GM12878 (cell line): ENCODE results near the gene NCF4. TPM values are rescaled to one million over a fixed set of nuclear protein-coding genes. Genes with fewer than 3 reads are reported as not detected.

ENCODE experiments used
- ATAC-seq: fragments of 200-7000 bp; cut with Tn5 transposase; 3 replicates; pipeline ENCODE4 v1.9.1; 2020; ENCODE audit warnings: mild to moderate bottlenecking, moderate library complexity
- BruUV-seq: library from RNA; stranded (reverse); fragments of 400-500 nt; replicated peaks from 2 replicates; lab custom pipeline; 2021; lab: Mats Ljungman, UMichigan
- CTCF ChIA-PET: fragments of 300-600 bp; sonication (Branson Sonifier 250); formaldehyde crosslinking; extraction: SDS; loops from one replicate; lab custom pipeline; 2021; ENCODE audit warnings: inconsistent platforms; lab: Yijun Ruan, JAX
- POLR2A ChIA-PET: fragments of 350-600 bp; formaldehyde crosslinking; extraction: SDS; loops from one replicate; lab custom pipeline; 2021; ENCODE audit warnings: inconsistent platforms; lab: Charles Lee
- RAD21 ChIA-PET: fragments of 300-600 bp; sonication (Branson Sonifier 250); formaldehyde crosslinking; loops from one replicate; lab custom pipeline; 2023; ENCODE audit warnings: antibody characterized with exemption; ENCODE audit not compliant: unreplicated experiment; lab: Charles Lee
- SMC1A ChIA-PET: fragments of 300-600 bp; sonication (Branson Sonifier 250); formaldehyde crosslinking; loops from one replicate; lab custom pipeline; 2023; ENCODE audit not compliant: unreplicated experiment, uncharacterized antibody; lab: Charles Lee
- DNase-seq: peaks from one replicate; pipeline ENCODE4 v3.0.0-alpha.2; 2011; ENCODE audit warnings: low read depth, low spot score
- FAIRE-seq: peaks from 3 replicates; lab custom pipeline; 2011; peaks lifted over from hg19 to GRCh38; lab: Jason Lieb, UNC
- H2AFZ ChIP-seq: 2 replicates; pipeline ENCODE4 v1.6.0; 2011; ENCODE audit warnings: low read depth, low read length, control low read depth; ENCODE audit not compliant: control insufficient read depth
- H3K27ac ChIP-seq: 2 replicates; pipeline ENCODE4 v1.5.1; 2011; ENCODE audit warnings: control low read depth; ENCODE audit not compliant: control insufficient read depth, insufficient read depth
- H3K27me3 ChIP-seq, 2 experiments: replicated peaks in 1 of 2; 2 replicates each; pipeline versions ENCODE4 v1.6.0 to v1.6.1; 2011; ENCODE audit warnings: low read length in 1 of 2; ENCODE audit not compliant: control insufficient read depth in 2 of 2, insufficient read depth in 2 of 2
- H3K36me3 ChIP-seq, 2 experiments: 2 replicates each; pipeline ENCODE4 v1.5.1; 2011; ENCODE audit warnings: low read length in 1 of 2; ENCODE audit not compliant: control insufficient read depth in 2 of 2, insufficient read depth in 2 of 2
- H3K4me1 ChIP-seq: 2 replicates; pipeline ENCODE4 v1.6.1; 2011; ENCODE audit warnings: mild to moderate bottlenecking, low read length, moderate library complexity, mixed read lengths; ENCODE audit not compliant: control insufficient read depth, insufficient read depth
- H3K4me2 ChIP-seq: 2 replicates; pipeline ENCODE4 v1.6.0; 2011; ENCODE audit warnings: control low read depth; ENCODE audit not compliant: control insufficient read depth, insufficient read depth
- H3K4me3 ChIP-seq: fragments of 200-600 bp; sonication (generic); 2 replicates; pipeline ENCODE4 v1.5.1; 2016
- H3K79me2 ChIP-seq: 2 replicates; pipeline ENCODE4 v1.6.0; 2011; ENCODE audit warnings: low read length; ENCODE audit not compliant: control insufficient read depth, insufficient read depth
- H3K9ac ChIP-seq: 2 replicates; pipeline ENCODE4 v1.8.0; 2011; ENCODE audit warnings: low read length, control low read depth, mixed read lengths; ENCODE audit not compliant: control insufficient read depth, insufficient read depth
- H3K9me3 ChIP-seq: replicated peaks from 3 replicates; pipeline ENCODE4 v1.5.1; 2011; ENCODE audit warnings: mild to moderate bottlenecking, low read length; ENCODE audit not compliant: control insufficient read depth, insufficient read depth
- H4K20me1 ChIP-seq: 2 replicates; pipeline ENCODE4 v1.6.0; 2011; ENCODE audit not compliant: control insufficient read depth, insufficient read depth
- IKZF1 ChIP-seq: fragments of 450-650 bp; conservative IDR thresholded peaks from 2 replicates; pipeline ENCODE4 v1.6.1; 2017; ENCODE audit warnings: antibody characterized with exemption, mild to moderate bottlenecking
- NFIC ChIP-seq: IDR thresholded peaks from 2 replicates; pipeline ENCODE4 v1.6.1; 2012; ENCODE audit warnings: low read depth, mild to moderate bottlenecking, inconsistent platforms, low read length, moderate library complexity
- RAD51 ChIP-seq: fragments of 450-650 bp; IDR thresholded peaks from 2 replicates; pipeline ENCODE4 v1.6.1; 2016; ENCODE audit warnings: moderate library complexity, mild to moderate bottlenecking, inconsistent platforms
- RB1 ChIP-seq: fragments of 450-650 bp; formaldehyde crosslinking; IDR thresholded peaks from 2 replicates; pipeline ENCODE4 v1.6.1; 2017; ENCODE audit warnings: mild to moderate bottlenecking, borderline replicate concordance
- ZNF207 ChIP-seq: fragments of 450-650 bp; IDR thresholded peaks from 2 replicates; pipeline ENCODE4 v1.6.1; 2014; ENCODE audit warnings: antibody characterized with exemption, mild to moderate bottlenecking, borderline replicate concordance
- WGBS: methylation state at CpG from one replicate; pipeline ENCODE4 v1.1.6; 2016; ENCODE audit warnings: low lambda C conversion rate; ENCODE audit not compliant: insufficient replicate concordance, insufficient coverage; ENCODE audit errors: missing lambda C conversion rate; 5-methylcytosine and 5-hydroxymethylcytosine counted together
- in situ Hi-C: fragments of 300-500 bp; cut with MboI; formaldehyde crosslinking; loops from 9 replicates; pipeline ENCODE4 v1.14.3; 2018; ENCODE audit warnings: mixed read lengths
- intact Hi-C: fragments of 100-400 bp; cut with micrococcal nuclease; formaldehyde crosslinking; loops from one replicate; pipeline ENCODE4 v1.14.2; 2022; ENCODE audit not compliant: unreplicated experiment
- polyA plus RNA-seq, 11 experiments: library from polyadenylated mRNA; depleted of rRNA in 4 of 11; unstranded in 6 of 11; stranded (reverse) in 5 of 11; fragments of >200 nt; fragmentation: Nextera tagmentation in 4 of 11; fragmentation: Illumina TruSeq in 1 of 11; extraction: Ambion mirVana in 4 of 11; extraction: Trizol in 1 of 11; gene quantifications; 1 replicate in 1 of 11; 2 replicates in 10 of 11; pipeline versions ENCODE4 v1.2.1 to v1.2.3, GENCODE V29; 2011 to 2016; ENCODE audit warnings: inconsistent platforms in 2 of 11, missing spikeins in 2 of 11, low read depth in 1 of 11
- total RNA-seq, 4 experiments: library from RNA; depleted of rRNA in 3 of 4; stranded (reverse); fragments of >200 nt in 3 of 4; fragmentation: Illumina TruSeq in 1 of 4; extraction: Trizol in 1 of 4; gene quantifications; 2 replicates each; pipeline versions ENCODE4 v1.2.1 to v1.2.3, GENCODE V29; 2013 to 2021

Gene NCF4
- total and polyA plus RNA-seq, 10 of the 15 experiments (the other 5 are each of a cell fraction or from before 2014, with no cell fraction given): 22.9 to 136 (median 72.5) TPM

- H2AFZ ChIP-seq: no peak overlapping the region
- peaks cover 0 to 1% of the 10 kb centered on the region in 2 experiments; a peak in 2 of 4 replicates for H3K27me3 ChIP-seq
- intact Hi-C loops (loop anchor here (10.0 kb wide), 1 partner anchor 194 kb away; no protein-coding TSS in a partner anchor), in situ Hi-C loops (no loop called here)
- H3K79me2 ChIP-seq: no peaks in the 10 kb centered on the region
- BruUV-seq: no TSS peak
- H3K27ac ChIP-seq: no peak overlapping the region
- no peak for ATAC-seq
- POLR2A ChIA-PET: no interaction called here
- H4K20me1 ChIP-seq: no peaks in the 10 kb centered on the region
- CTCF ChIA-PET: interaction anchor here (12.7 kb wide), 1 partner anchor 125 kb away, joined by 310 read pairs; no protein-coding TSS in a partner anchor
- H3K9me3 ChIP-seq: no peaks in the 10 kb centered on the region; the same call in 2 of the 3 replicates
- no peak for FAIRE-seq
- TF ChIP-seq IKZF1: no peak
- no peak for TF ChIP-seq RB1
- TF ChIP-seq RAD51: no peak
- no peak for TF ChIP-seq NFIC
- no peak for TF ChIP-seq ZNF207
- no peak overlapping the region for H3K4me2 ChIP-seq
- peaks cover 3% of the 10 kb centered on the region; the same call in 1 of the 2 replicates for H3K4me1 ChIP-seq
- SMC1A ChIA-PET: no interaction called here
- H3K36me3 ChIP-seq: no peaks in the 10 kb centered on the region
- no peak overlapping the region for H3K9ac ChIP-seq
- 41% methylated on average over 10 of the region's 10 CpGs for WGBS
- RAD21 ChIA-PET: interaction anchor here (3.8 kb wide), 1 partner anchor 68 kb away, joined by 16 read pairs; no protein-coding TSS in a partner anchor
- H3K4me3 ChIP-seq: no peak overlapping the region
- DNase-seq: no peak
These were observed 10.1 kb upstream of the NCF4 start for GRCh38 chr22:36850682-36851081.
